SU-DHL-6 (cell line): ENCODE measurements around the gene GPR107.

Source experiments
- CTCF ChIP-seq: fragments of 200-600 bp; sonication (generic); IDR thresholded peaks from one replicate; pipeline ENCODE4 v1.5.1; 2017; ENCODE audit warnings: antibody characterized with exemption, mild to moderate bottlenecking, low read length, moderate library complexity; ENCODE audit not compliant: insufficient read depth, poor library complexity, severe bottlenecking
- EZH2phosphoT487 ChIP-seq: fragments of 200-600 bp; sonication (generic), shearing (Covaris generic); conservative IDR thresholded peaks from 2 replicates; pipeline ENCODE4 v1.6.1; 2018; ENCODE audit warnings: mild to moderate bottlenecking, antibody characterized with exemption, low read length, moderate library complexity, mixed read lengths

GRCh38 chr9:130183133-130183762 is 129.5 kb downstream of the GPR107 start:
- TF ChIP-seq CTCF (no peak), EZH2phosphoT487 (no peak)
